Measurements from ENCODE around the gene CAMKMT.

Gene CAMKMT

DNA sequence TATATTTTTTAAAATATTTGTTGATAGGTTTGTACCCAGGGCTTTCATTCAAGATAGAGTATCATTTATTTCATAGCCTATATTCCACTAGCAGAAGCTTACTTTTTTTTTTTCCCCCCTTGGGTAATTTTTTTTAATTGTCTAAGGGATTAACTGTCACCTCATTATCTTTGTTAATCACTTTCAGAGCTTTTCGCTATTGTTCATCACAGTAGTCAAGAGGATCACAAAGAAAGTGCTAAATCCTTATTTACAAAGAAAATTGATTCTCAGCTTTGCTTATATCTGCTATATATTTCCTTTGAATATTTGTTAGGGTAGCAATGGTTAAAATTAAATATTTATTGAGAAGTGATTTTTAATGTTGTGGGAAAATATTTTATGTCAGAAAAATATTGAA lies 59.0 kb downstream of the CAMKMT start:
- no peak overlapping the region for H2BK12ac ChIP-seq (ENCODE audit: low read length)
- no peak overlapping the region for H2AK5ac ChIP-seq (ENCODE audit: low read depth, low read length)
- no peak overlapping the region for H3K4me3 ChIP-seq (ENCODE audit: low read length in 2 of 2)
- no peak overlapping the region for H2BK5ac ChIP-seq (ENCODE audit: low read length)
- no peak overlapping the region for H3K14ac ChIP-seq (ENCODE audit: low read length)
- no peaks in the 10 kb centered on the region for H3K27me3 ChIP-seq (ENCODE audit: control insufficient read depth in 3 of 3, insufficient read depth in 3 of 3, low read depth in 1 of 3, low read length in 3 of 3)
- no peak for DNase-seq (ENCODE audit: low spot score)
- H2AFZ ChIP-seq (ENCODE audit: low read length) = no peak overlapping the region
- H4K91ac ChIP-seq (ENCODE audit: low read depth, low read length, poor library complexity) = no peak overlapping the region
- H3K4me1 ChIP-seq (ENCODE audit: control insufficient read depth in 2 of 2, insufficient read depth in 1 of 2, low read depth in 1 of 2, low read length in 2 of 2) = peaks cover 0 to 7% of the 10 kb centered on the region in 2 donors
- H3K4ac ChIP-seq (ENCODE audit: low read length) = no peak overlapping the region
- no peaks in the 10 kb centered on the region for H3K79me1 ChIP-seq (ENCODE audit: low read depth, low read length)
- no peak overlapping the region for H3K9ac ChIP-seq (ENCODE audit: low read depth, low read length, poor library complexity)
- H3K23ac ChIP-seq (ENCODE audit: low read depth, low read length, poor library complexity) = no peak overlapping the region
- no peak overlapping the region for H3K27ac ChIP-seq (replicated peaks; ENCODE audit: low read length)
- no peak overlapping the region for H3K18ac ChIP-seq (ENCODE audit: low read length)
- H3K9me3 ChIP-seq (replicated peaks in 1 of 2; ENCODE audit: control insufficient read depth in 2 of 2, insufficient read depth in 1 of 2, low read depth in 1 of 2, low read length in 2 of 2) = peaks cover 0 to 2% of the 10 kb centered on the region in 2 donors
- H3K36me3 ChIP-seq (replicated peaks in 1 of 2; ENCODE audit: control insufficient read depth in 2 of 2, insufficient read depth in 2 of 2, low read length in 2 of 2) = no peaks in the 10 kb centered on the region
- H2BK15ac ChIP-seq (ENCODE audit: low read length) = no peak overlapping the region
- no CpG with 5 or more reads among the region's 1 CpG for WGBS, 2 donors (ENCODE audit: extremely low coverage in 2 of 2, insufficient read length in 2 of 2, insufficient replicate concordance in 1 of 2)
- no peak overlapping the region for H2BK120ac ChIP-seq (ENCODE audit: low read depth, low read length)
- H3K4me2 ChIP-seq (ENCODE audit: insufficient read depth, low read length, poor library complexity, severe bottlenecking) = no peak overlapping the region
- no peak overlapping the region for H4K8ac ChIP-seq (ENCODE audit: low read depth, low read length)

DNA sequence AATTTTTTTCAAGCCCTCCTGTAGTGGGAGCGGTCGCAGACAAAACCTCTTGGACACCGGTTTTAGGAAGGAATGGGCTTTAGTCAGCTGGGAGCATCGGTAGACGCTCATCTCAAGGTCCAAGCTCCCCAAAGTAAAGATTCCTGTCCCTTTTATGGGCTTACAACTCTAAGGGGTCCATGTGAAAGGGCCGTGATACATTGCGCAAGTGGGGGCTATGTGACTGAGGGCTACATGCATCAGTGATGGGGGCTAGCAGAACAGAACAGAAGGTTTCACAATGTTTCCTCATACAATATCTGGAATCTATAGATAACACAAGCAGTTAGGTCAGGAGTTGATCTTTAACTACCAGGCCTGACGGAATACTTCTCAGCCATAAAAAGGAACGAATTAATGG lies 62.5 kb downstream of the CAMKMT start:
- Histone ChIP-seq H3K23ac (ENCODE audit: low read depth, low read length, poor library complexity) (no peak overlapping the region), H3K79me1 (ENCODE audit: low read depth, low read length) (no peaks in the 10 kb centered on the region), H3K4me3 (ENCODE audit: low read length in 2 of 2) (no peak overlapping the region), H2BK120ac (ENCODE audit: low read depth, low read length) (no peak overlapping the region), H3K14ac (ENCODE audit: low read length) (no peak overlapping the region), H3K27me3 (ENCODE audit: control insufficient read depth in 3 of 3, insufficient read depth in 3 of 3, low read depth in 1 of 3, low read length in 3 of 3) (no peaks in the 10 kb centered on the region), H2BK5ac (ENCODE audit: low read length) (no peak overlapping the region), H4K91ac (ENCODE audit: low read depth, low read length, poor library complexity) (no peak overlapping the region), H3K4ac (ENCODE audit: low read length) (no peak overlapping the region), H3K9me3 (replicated peaks in 1 of 2; ENCODE audit: control insufficient read depth in 2 of 2, insufficient read depth in 1 of 2, low read depth in 1 of 2, low read length in 2 of 2) (peaks cover 0 to 2% of the 10 kb centered on the region in 2 donors), H2BK12ac (ENCODE audit: low read length) (no peak overlapping the region), H3K4me2 (ENCODE audit: insufficient read depth, low read length, poor library complexity, severe bottlenecking) (no peak overlapping the region), H2BK15ac (ENCODE audit: low read length) (no peak overlapping the region), H3K18ac (ENCODE audit: low read length) (no peak overlapping the region), H3K9ac (ENCODE audit: low read depth, low read length, poor library complexity) (no peak overlapping the region), H2AK5ac (ENCODE audit: low read depth, low read length) (no peak overlapping the region), H3K27ac (replicated peaks; ENCODE audit: low read length) (no peak overlapping the region), H3K4me1 (ENCODE audit: control insufficient read depth in 2 of 2, insufficient read depth in 1 of 2, low read depth in 1 of 2, low read length in 2 of 2) (peaks cover 0 to 5% of the 10 kb centered on the region in 2 donors), H3K36me3 (replicated peaks in 1 of 2; ENCODE audit: control insufficient read depth in 2 of 2, insufficient read depth in 2 of 2, low read length in 2 of 2) (no peaks in the 10 kb centered on the region), H4K8ac (ENCODE audit: low read depth, low read length) (no peak overlapping the region), H2AFZ (ENCODE audit: low read length) (no peak overlapping the region)
- WGBS, 2 donors (ENCODE audit: extremely low coverage in 2 of 2, insufficient read length in 2 of 2, insufficient replicate concordance in 1 of 2) = no CpG with 5 or more reads among the region's 9 CpGs
- DNase-seq (ENCODE audit: low spot score) = no peak

- H3K27me3 ChIP-seq (ENCODE audit: control insufficient read depth in 3 of 3, insufficient read depth in 3 of 3, low read depth in 1 of 3, low read length in 3 of 3) = no peaks in the 10 kb centered on the region
- no peak for DNase-seq (ENCODE audit: low spot score)
- H4K91ac ChIP-seq (ENCODE audit: low read depth, low read length, poor library complexity) = no peak overlapping the region
- no peak overlapping the region for H2BK120ac ChIP-seq (ENCODE audit: low read depth, low read length)
- no peak overlapping the region for H2AFZ ChIP-seq (ENCODE audit: low read length)
- no peak overlapping the region for H3K18ac ChIP-seq (ENCODE audit: low read length)
- no peak overlapping the region for H2BK12ac ChIP-seq (ENCODE audit: low read length)
- no peak overlapping the region for H3K9ac ChIP-seq (ENCODE audit: low read depth, low read length, poor library complexity)
- H3K4me1 ChIP-seq (ENCODE audit: control insufficient read depth in 2 of 2, insufficient read depth in 1 of 2, low read depth in 1 of 2, low read length in 2 of 2) = peaks cover 9 to 12% of the 10 kb centered on the region in 2 donors
- H3K4me2 ChIP-seq (ENCODE audit: insufficient read depth, low read length, poor library complexity, severe bottlenecking) = no peak overlapping the region
- H3K27ac ChIP-seq (replicated peaks; ENCODE audit: low read length) = no peak overlapping the region
- no peak overlapping the region for H4K8ac ChIP-seq (ENCODE audit: low read depth, low read length)
- no peak overlapping the region for H3K4ac ChIP-seq (ENCODE audit: low read length)
- no CpG with 5 or more reads among the region's 1 CpG for WGBS, 2 donors (ENCODE audit: extremely low coverage in 2 of 2, insufficient read length in 2 of 2, insufficient replicate concordance in 1 of 2)
- H3K23ac ChIP-seq (ENCODE audit: low read depth, low read length, poor library complexity) = no peak overlapping the region
- H2BK5ac ChIP-seq (ENCODE audit: low read length) = no peak overlapping the region
- H3K14ac ChIP-seq (ENCODE audit: low read length) = no peak overlapping the region
- H2BK15ac ChIP-seq (ENCODE audit: low read length) = no peak overlapping the region
- no peaks in the 10 kb centered on the region for H3K36me3 ChIP-seq (replicated peaks in 1 of 2; ENCODE audit: control insufficient read depth in 2 of 2, insufficient read depth in 2 of 2, low read length in 2 of 2)
- H3K4me3 ChIP-seq (ENCODE audit: low read length in 2 of 2) = no peak overlapping the region
- no peak overlapping the region for H2AK5ac ChIP-seq (ENCODE audit: low read depth, low read length)
- no peaks in the 10 kb centered on the region for H3K9me3 ChIP-seq (replicated peaks in 1 of 2; ENCODE audit: control insufficient read depth in 2 of 2, insufficient read depth in 1 of 2, low read depth in 1 of 2, low read length in 2 of 2)
- no peaks in the 10 kb centered on the region for H3K79me1 ChIP-seq (ENCODE audit: low read depth, low read length)
Observed at GRCh38 chr2:44429034-44429433, 67.3 kb downstream of the CAMKMT start.

- Histone ChIP-seq H3K36me3 (replicated peaks in 1 of 2; ENCODE audit: control insufficient read depth in 2 of 2, insufficient read depth in 2 of 2, low read length in 2 of 2) (no peaks in the 10 kb centered on the region), H3K23ac (ENCODE audit: low read depth, low read length, poor library complexity) (no peak overlapping the region), H3K9me3 (replicated peaks in 1 of 2; ENCODE audit: control insufficient read depth in 2 of 2, insufficient read depth in 1 of 2, low read depth in 1 of 2, low read length in 2 of 2) (no peaks in the 10 kb centered on the region), H2AFZ (ENCODE audit: low read length) (no peak overlapping the region), H3K9ac (ENCODE audit: low read depth, low read length, poor library complexity) (no peak overlapping the region), H2AK5ac (ENCODE audit: low read depth, low read length) (no peak overlapping the region), H3K4ac (ENCODE audit: low read length) (no peak overlapping the region), H3K79me1 (ENCODE audit: low read depth, low read length) (no peaks in the 10 kb centered on the region), H3K14ac (ENCODE audit: low read length) (no peak overlapping the region), H3K18ac (ENCODE audit: low read length) (no peak overlapping the region), H2BK5ac (ENCODE audit: low read length) (no peak overlapping the region), H3K4me1 (ENCODE audit: control insufficient read depth in 2 of 2, insufficient read depth in 1 of 2, low read depth in 1 of 2, low read length in 2 of 2) (peaks cover 14 to 15% of the 10 kb centered on the region in 2 donors), H3K4me3 (ENCODE audit: low read length in 2 of 2) (no peak overlapping the region), H2BK15ac (ENCODE audit: low read length) (no peak overlapping the region), H3K4me2 (ENCODE audit: insufficient read depth, low read length, poor library complexity, severe bottlenecking) (no peak overlapping the region), H3K27ac (replicated peaks; ENCODE audit: low read length) (peak overlapping the region; percentile 11), H2BK120ac (ENCODE audit: low read depth, low read length) (no peak overlapping the region), H3K27me3 (ENCODE audit: control insufficient read depth in 3 of 3, insufficient read depth in 3 of 3, low read depth in 1 of 3, low read length in 3 of 3) (no peaks in the 10 kb centered on the region), H4K91ac (ENCODE audit: low read depth, low read length, poor library complexity) (no peak overlapping the region), H2BK12ac (ENCODE audit: low read length) (no peak overlapping the region), H4K8ac (ENCODE audit: low read depth, low read length) (no peak overlapping the region)
- WGBS, 2 donors (ENCODE audit: extremely low coverage in 2 of 2, insufficient read length in 2 of 2, insufficient replicate concordance in 1 of 2) = no CpG with 5 or more reads among the region's 1 CpG
- peak; percentile 20 for DNase-seq (ENCODE audit: low spot score)
Observed at GRCh38 chr2:44430342-44430741, 68.6 kb downstream of the CAMKMT start.
